HCT116 (cell line): ENCODE results near the gene MTURN. TPM values are rescaled to one million over a fixed set of nuclear protein-coding genes. Genes with fewer than 3 reads are reported as not detected.

Experiments used
- ATAC-seq: fragments of 200-7000 bp; cut with Tn5 transposase; 2 replicates; pipeline ENCODE4 v1.9.1; 2020; ENCODE audit warnings: mild to moderate bottlenecking, moderate library complexity
- BruUV-seq: library from RNA; stranded (reverse); fragments of 400-500 nt; replicated peaks from 2 replicates; lab custom pipeline; 2021; lab: Mats Ljungman, UMichigan
- CTCF ChIA-PET: fragments of 300-600 bp; sonication (Branson Sonifier 250); formaldehyde crosslinking; loops from one replicate; lab custom pipeline; 2021; ENCODE audit warnings: antibody characterized with exemption; lab: Charles Lee
- POLR2A ChIA-PET: fragments of 300-600, 350-600 bp; sonication (Branson Sonifier 250); formaldehyde crosslinking; loops from one replicate; lab custom pipeline; 2021; ENCODE audit warnings: antibody characterized with exemption; lab: Charles Lee
- RAD21 ChIA-PET, 2 experiments: fragments of 300-600 bp; sonication (Branson Sonifier 250); formaldehyde crosslinking; loops; one replicate each; lab custom pipeline; 2023; ENCODE audit warnings: low total read pairs in 2 of 2; ENCODE audit not compliant: uncharacterized antibody in 2 of 2, unreplicated experiment in 2 of 2, low non-redundant PET in 1 of 2; lab: Charles Lee
- DNase-seq: peaks from one replicate; pipeline ENCODE4 v3.0.0-alpha.2; 2010; ENCODE audit warnings: low read depth, low spot score
- H2AFZ ChIP-seq: fragments of 200-600 bp; shearing (Covaris generic), sonication (generic); 2 replicates; pipeline ENCODE4 v1.6.1; 2017; ENCODE audit warnings: low read depth, mixed run types, mixed read lengths, antibody characterized with exemption, low read length; ENCODE audit not compliant: poor library complexity, severe bottlenecking
- H3K27ac ChIP-seq: 2 replicates; pipeline ENCODE4 v1.5.1; 2012; ENCODE audit warnings: low read depth, low read length
- H3K27me3 ChIP-seq: fragments of 200-600 bp; sonication (generic); 2 replicates; pipeline ENCODE4 v1.6.1; 2016; ENCODE audit warnings: mixed run types, low read length, mixed read lengths; ENCODE audit not compliant: insufficient read depth
- H3K36me3 ChIP-seq, 2 experiments: fragments of 200-500 bp in 1 of 2; fragments of 200-600 bp in 1 of 2; sonication (Bioruptor generic) in 1 of 2; sonication (generic) in 1 of 2; 2 replicates each; pipeline versions ENCODE4 v1.5.1 to v1.6.1; 2014 to 2016; ENCODE audit warnings: low read length in 2 of 2, inconsistent platforms in 1 of 2, mixed read lengths in 1 of 2, mixed run types in 1 of 2; ENCODE audit not compliant: insufficient read depth in 2 of 2, control insufficient read depth in 1 of 2
- H3K4me1 ChIP-seq, 2 experiments: fragments of 200-600 bp in 1 of 2; sonication (generic) in 1 of 2; 2 replicates each; pipeline versions ENCODE4 v1.5.1 to v1.6.1; 2012 to 2017; ENCODE audit warnings: low read length in 2 of 2, inconsistent platforms in 1 of 2, mild to moderate bottlenecking in 1 of 2, mixed read lengths in 1 of 2, mixed run types in 1 of 2, moderate library complexity in 1 of 2; ENCODE audit not compliant: insufficient read depth in 2 of 2, control insufficient read depth in 1 of 2
- H3K4me2 ChIP-seq: fragments of 200-600 bp; sonication (generic); 2 replicates; pipeline ENCODE4 v1.6.1; 2017; ENCODE audit warnings: mixed run types, low read length, mixed read lengths
- H3K4me3 ChIP-seq, 2 experiments: fragments of 200-600 bp in 1 of 2; sonication (generic) in 1 of 2; replicated peaks in 1 of 2; 2 replicates each; pipeline ENCODE4 v1.5.1; 2011 to 2016; ENCODE audit warnings: low read length in 2 of 2, control low read depth in 1 of 2, low read depth in 1 of 2, mild to moderate bottlenecking in 1 of 2, mixed read lengths in 1 of 2, mixed run types in 1 of 2
- H3K79me2 ChIP-seq: fragments of 200-600 bp; sonication (generic); 2 replicates; pipeline ENCODE4 v1.6.1; 2017; ENCODE audit warnings: mild to moderate bottlenecking, mixed run types, low read length, moderate library complexity, mixed read lengths; ENCODE audit not compliant: insufficient read depth
- H3K9ac ChIP-seq: fragments of 200-600 bp; sonication (generic); 2 replicates; pipeline ENCODE4 v1.6.1; 2016; ENCODE audit warnings: low read length, mixed read lengths
- H3K9me2 ChIP-seq: fragments of 200-600 bp; sonication (generic), shearing (Covaris generic); 2 replicates; pipeline ENCODE4 v1.6.1; 2017; ENCODE audit warnings: mixed run types, mild to moderate bottlenecking, moderate library complexity; ENCODE audit not compliant: insufficient read depth
- H3K9me3 ChIP-seq, 2 experiments: fragments of 200-500 bp in 1 of 2; fragments of 200-600 bp in 1 of 2; sonication (Bioruptor generic) in 1 of 2; sonication (generic) in 1 of 2; 2 replicates each; pipeline ENCODE4 v1.6.1; 2014 to 2017; ENCODE audit warnings: low read length in 2 of 2, mixed read lengths in 2 of 2, inconsistent platforms in 1 of 2, low read depth in 1 of 2, mild to moderate bottlenecking in 1 of 2, mixed run types in 1 of 2, moderate library complexity in 1 of 2; ENCODE audit not compliant: control insufficient read depth in 1 of 2, insufficient read depth in 1 of 2
- H4K20me1 ChIP-seq: fragments of 200-600 bp; sonication (generic), shearing (Covaris generic); 2 replicates; pipeline ENCODE4 v1.6.1; 2017; ENCODE audit warnings: mixed run types, mild to moderate bottlenecking, moderate library complexity; ENCODE audit not compliant: insufficient read depth
- CEBPB ChIP-seq: IDR thresholded peaks from 2 replicates; pipeline ENCODE4 v1.6.1; 2012; ENCODE audit warnings: low read depth
- EGR1 ChIP-seq: IDR thresholded peaks from 2 replicates; pipeline ENCODE4 v1.6.1; 2012; ENCODE audit warnings: low read depth
- EZH2 ChIP-seq: fragments of 200-600 bp; sonication (generic); IDR thresholded peaks from 2 replicates; pipeline ENCODE4 v1.6.1; 2017; ENCODE audit warnings: antibody characterized with exemption, mixed run types
- EZH2phosphoT487 ChIP-seq: fragments of 200-600 bp; IDR thresholded peaks from 2 replicates; pipeline ENCODE4 v1.6.1; 2018; ENCODE audit warnings: antibody characterized with exemption, borderline replicate concordance
- FOSL1 ChIP-seq: IDR thresholded peaks from 2 replicates; pipeline ENCODE4 v1.6.1; 2012; ENCODE audit warnings: low read depth
- POLR2A ChIP-seq: IDR thresholded peaks from 2 replicates; pipeline ENCODE4 v1.7.0; 2011; ENCODE audit warnings: borderline replicate concordance; ENCODE audit not compliant: insufficient read depth, insufficient read length; ENCODE audit errors: extremely low read depth
- POLR2AphosphoS5 ChIP-seq: IDR thresholded peaks from 2 replicates; pipeline ENCODE4 v1.6.1; 2011; ENCODE audit warnings: mild to moderate bottlenecking, low read depth, low read length, moderate library complexity
- RAD21 ChIP-seq: IDR thresholded peaks from 2 replicates; pipeline ENCODE4 v1.6.1; 2012; ENCODE audit warnings: low read depth, mild to moderate bottlenecking
- SIN3A ChIP-seq: IDR thresholded peaks from 2 replicates; pipeline ENCODE4 v1.6.1; 2012; ENCODE audit warnings: low read depth
- SP1 ChIP-seq: IDR thresholded peaks from 2 replicates; pipeline ENCODE4 v1.6.1; 2012; ENCODE audit warnings: low read depth
- SRF ChIP-seq: IDR thresholded peaks from 2 replicates; pipeline ENCODE4 v1.6.1; 2012; ENCODE audit warnings: low read depth
- YY1 ChIP-seq: IDR thresholded peaks from 2 replicates; pipeline ENCODE4 v1.6.1; 2011; ENCODE audit warnings: low read length, low read depth, moderate library complexity, mild to moderate bottlenecking; ENCODE audit not compliant: insufficient replicate concordance; ENCODE audit errors: extremely low read depth
- ZFX ChIP-seq: fragments of 450-650 bp; IDR thresholded peaks from 2 replicates; pipeline ENCODE4 v1.6.1; 2017
- ZNF274 ChIP-seq: fragments of 200-500 bp; sonication (Bioruptor generic); IDR thresholded peaks from 2 replicates; pipeline ENCODE4 v1.6.1; 2014; ENCODE audit warnings: mild to moderate bottlenecking, low read depth, low read length, inconsistent platforms
- intact Hi-C: fragments of 100-400 bp; cut with micrococcal nuclease; formaldehyde crosslinking; loops from 2 replicates; pipeline ENCODE4 v1.10.0; 2022
- total RNA-seq: library from RNA; stranded (reverse); gene quantifications from one replicate; pipeline ENCODE4 v1.2.1, GENCODE V29; 2021; ENCODE audit not compliant: unreplicated experiment
- TF ChIP-seq, protein P1 (sequence below): IDR thresholded peaks from 2 replicates; pipeline ENCODE4 v1.6.1; 2012; ENCODE audit warnings: low read depth
- TF ChIP-seq, protein P2 (sequence below), 3 experiments: fragments of 200-600 bp in 1 of 3; sonication (generic) in 1 of 3; IDR thresholded peaks in 2 of 3; conservative IDR thresholded peaks in 1 of 3; 2 replicates each; pipeline ENCODE4 v1.5.1; 2012 to 2017; ENCODE audit warnings: low read depth in 2 of 3, low read length in 2 of 3, antibody characterized with exemption in 1 of 3, borderline replicate concordance in 1 of 3, control low read depth in 1 of 3, mild to moderate bottlenecking in 1 of 3, mixed read lengths in 1 of 3, mixed run types in 1 of 3, moderate library complexity in 1 of 3; ENCODE audit not compliant: insufficient read depth in 1 of 3
- TF ChIP-seq, protein P3 (sequence below): IDR thresholded peaks from 2 replicates; pipeline ENCODE4 v1.6.1; 2012
- TF ChIP-seq, protein P4 (sequence below): IDR thresholded peaks from 2 replicates; pipeline ENCODE4 v1.6.1; 2012

MTURN gene
- total RNA-seq, 1 experiment from 2014 or later, result 7.5 TPM

DNA sequence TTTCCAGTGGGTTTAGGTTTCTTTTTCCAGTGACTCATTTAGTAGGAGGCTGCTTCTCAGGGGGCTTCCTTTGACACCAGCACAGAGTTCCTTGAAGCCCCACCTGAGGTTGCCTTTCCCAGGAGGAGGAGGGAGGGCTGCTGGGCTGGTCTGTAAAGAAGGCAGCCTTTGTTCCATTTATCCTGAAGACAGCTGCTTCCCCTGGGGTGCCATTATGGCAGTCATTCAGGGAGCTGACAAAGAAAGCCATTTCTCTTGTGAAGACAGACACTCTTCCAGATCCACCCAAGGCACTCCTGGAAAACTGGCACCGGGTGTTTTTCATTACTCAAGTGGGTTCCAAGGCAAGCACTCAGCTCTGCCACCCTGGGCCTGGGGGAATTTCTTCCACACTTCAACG lies 54.0 kb downstream of the MTURN start:
- intact Hi-C loops, result no loop called here
- Histone ChIP-seq H3K4me2 (no peak overlapping the region), H3K27ac (no peak overlapping the region), H3K36me3 (no peaks in the 10 kb centered on the region), H3K4me1 (no peaks in the 10 kb centered on the region), H3K27me3 (no peaks in the 10 kb centered on the region), H3K4me3 (no peak overlapping the region), H3K79me2 (no peaks in the 10 kb centered on the region), H2AFZ (no peak overlapping the region), H3K9me3 (no peaks in the 10 kb centered on the region), H4K20me1 (no peaks in the 10 kb centered on the region), H3K9me2 (no peaks in the 10 kb centered on the region), H3K9ac (no peak overlapping the region)
- no peak for ATAC-seq
- CTCF ChIA-PET, result no interaction called here
- BruUV-seq, result no TSS peak
- POLR2A ChIA-PET, result no interaction called here
- RAD21 ChIA-PET, result no interaction called here
- DNase-seq, result no peak
- no peak for TF ChIP-seq POLR2AphosphoS5
- no peak for TF ChIP-seq RAD21
- no peak for TF ChIP-seq SP1
- TF ChIP-seq EZH2, result no peak
- TF ChIP-seq, protein P1, sequence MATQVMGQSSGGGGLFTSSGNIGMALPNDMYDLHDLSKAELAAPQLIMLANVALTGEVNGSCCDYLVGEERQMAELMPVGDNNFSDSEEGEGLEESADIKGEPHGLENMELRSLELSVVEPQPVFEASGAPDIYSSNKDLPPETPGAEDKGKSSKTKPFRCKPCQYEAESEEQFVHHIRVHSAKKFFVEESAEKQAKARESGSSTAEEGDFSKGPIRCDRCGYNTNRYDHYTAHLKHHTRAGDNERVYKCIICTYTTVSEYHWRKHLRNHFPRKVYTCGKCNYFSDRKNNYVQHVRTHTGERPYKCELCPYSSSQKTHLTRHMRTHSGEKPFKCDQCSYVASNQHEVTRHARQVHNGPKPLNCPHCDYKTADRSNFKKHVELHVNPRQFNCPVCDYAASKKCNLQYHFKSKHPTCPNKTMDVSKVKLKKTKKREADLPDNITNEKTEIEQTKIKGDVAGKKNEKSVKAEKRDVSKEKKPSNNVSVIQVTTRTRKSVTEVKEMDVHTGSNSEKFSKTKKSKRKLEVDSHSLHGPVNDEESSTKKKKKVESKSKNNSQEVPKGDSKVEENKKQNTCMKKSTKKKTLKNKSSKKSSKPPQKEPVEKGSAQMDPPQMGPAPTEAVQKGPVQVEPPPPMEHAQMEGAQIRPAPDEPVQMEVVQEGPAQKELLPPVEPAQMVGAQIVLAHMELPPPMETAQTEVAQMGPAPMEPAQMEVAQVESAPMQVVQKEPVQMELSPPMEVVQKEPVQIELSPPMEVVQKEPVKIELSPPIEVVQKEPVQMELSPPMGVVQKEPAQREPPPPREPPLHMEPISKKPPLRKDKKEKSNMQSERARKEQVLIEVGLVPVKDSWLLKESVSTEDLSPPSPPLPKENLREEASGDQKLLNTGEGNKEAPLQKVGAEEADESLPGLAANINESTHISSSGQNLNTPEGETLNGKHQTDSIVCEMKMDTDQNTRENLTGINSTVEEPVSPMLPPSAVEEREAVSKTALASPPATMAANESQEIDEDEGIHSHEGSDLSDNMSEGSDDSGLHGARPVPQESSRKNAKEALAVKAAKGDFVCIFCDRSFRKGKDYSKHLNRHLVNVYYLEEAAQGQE, result no peak
- TF ChIP-seq ZFX, result no peak
- no peak for TF ChIP-seq FOSL1
- no peak for TF ChIP-seq CEBPB
- TF ChIP-seq, protein P2, sequence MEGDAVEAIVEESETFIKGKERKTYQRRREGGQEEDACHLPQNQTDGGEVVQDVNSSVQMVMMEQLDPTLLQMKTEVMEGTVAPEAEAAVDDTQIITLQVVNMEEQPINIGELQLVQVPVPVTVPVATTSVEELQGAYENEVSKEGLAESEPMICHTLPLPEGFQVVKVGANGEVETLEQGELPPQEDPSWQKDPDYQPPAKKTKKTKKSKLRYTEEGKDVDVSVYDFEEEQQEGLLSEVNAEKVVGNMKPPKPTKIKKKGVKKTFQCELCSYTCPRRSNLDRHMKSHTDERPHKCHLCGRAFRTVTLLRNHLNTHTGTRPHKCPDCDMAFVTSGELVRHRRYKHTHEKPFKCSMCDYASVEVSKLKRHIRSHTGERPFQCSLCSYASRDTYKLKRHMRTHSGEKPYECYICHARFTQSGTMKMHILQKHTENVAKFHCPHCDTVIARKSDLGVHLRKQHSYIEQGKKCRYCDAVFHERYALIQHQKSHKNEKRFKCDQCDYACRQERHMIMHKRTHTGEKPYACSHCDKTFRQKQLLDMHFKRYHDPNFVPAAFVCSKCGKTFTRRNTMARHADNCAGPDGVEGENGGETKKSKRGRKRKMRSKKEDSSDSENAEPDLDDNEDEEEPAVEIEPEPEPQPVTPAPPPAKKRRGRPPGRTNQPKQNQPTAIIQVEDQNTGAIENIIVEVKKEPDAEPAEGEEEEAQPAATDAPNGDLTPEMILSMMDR (IDR thresholded peaks at IDR 0.05 in 2 of 3, conservative IDR thresholded peaks at IDR 0.05 in 1 of 3; ENCODE audit: borderline replicate concordance in 1 of 3, insufficient read depth in 1 of 3, low read depth in 2 of 3, low read length in 2 of 3), result no peak
- no peak for TF ChIP-seq POLR2A
- no peak for TF ChIP-seq SRF
- TF ChIP-seq EGR1, result no peak
- no peak for TF ChIP-seq EZH2phosphoT487
- TF ChIP-seq SIN3A, result no peak
- TF ChIP-seq, protein P3, sequence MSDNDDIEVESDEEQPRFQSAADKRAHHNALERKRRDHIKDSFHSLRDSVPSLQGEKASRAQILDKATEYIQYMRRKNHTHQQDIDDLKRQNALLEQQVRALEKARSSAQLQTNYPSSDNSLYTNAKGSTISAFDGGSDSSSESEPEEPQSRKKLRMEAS, result no peak
- TF ChIP-seq, protein P4, sequence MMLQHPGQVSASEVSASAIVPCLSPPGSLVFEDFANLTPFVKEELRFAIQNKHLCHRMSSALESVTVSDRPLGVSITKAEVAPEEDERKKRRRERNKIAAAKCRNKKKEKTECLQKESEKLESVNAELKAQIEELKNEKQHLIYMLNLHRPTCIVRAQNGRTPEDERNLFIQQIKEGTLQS, result no peak
- no peak for TF ChIP-seq ZNF274
- TF ChIP-seq YY1, result no peak
